HEK293T (cell line): ENCODE data around the gene CAMKV.

Experiments used
- HDGF ChIP-seq: fragments of 450-650 bp; IDR thresholded peaks from 2 replicates; pipeline ENCODE4 v1.6.1; 2017; ENCODE audit warnings: antibody characterized with exemption, borderline replicate concordance
- SP1 ChIP-seq: fragments of 450-650 bp; IDR thresholded peaks from 2 replicates; pipeline ENCODE4 v1.6.1; 2017

- no peak for TF ChIP-seq SP1
- no peak for TF ChIP-seq HDGF
Observed at GRCh38 chr3:49898991-49899390, 29.3 kb upstream of the CAMKV start.
